HG02642 (cell line): ENCODE measurements around the gene CDIPT.
"Not testable (repeated sequence)": the region's sequence is repeated elsewhere in the genome, so short reads cannot be mapped to it uniquely, and the experiment has no call there.

ENCODE experiments used
- ATAC-seq: cut with Tn5 transposase; IDR thresholded peaks from one replicate; pipeline ENCODE4 v1.9.1; 2021; ENCODE audit warnings: mild to moderate bottlenecking; ENCODE audit not compliant: unreplicated experiment, poor library complexity

The CDIPT gene

DNA sequence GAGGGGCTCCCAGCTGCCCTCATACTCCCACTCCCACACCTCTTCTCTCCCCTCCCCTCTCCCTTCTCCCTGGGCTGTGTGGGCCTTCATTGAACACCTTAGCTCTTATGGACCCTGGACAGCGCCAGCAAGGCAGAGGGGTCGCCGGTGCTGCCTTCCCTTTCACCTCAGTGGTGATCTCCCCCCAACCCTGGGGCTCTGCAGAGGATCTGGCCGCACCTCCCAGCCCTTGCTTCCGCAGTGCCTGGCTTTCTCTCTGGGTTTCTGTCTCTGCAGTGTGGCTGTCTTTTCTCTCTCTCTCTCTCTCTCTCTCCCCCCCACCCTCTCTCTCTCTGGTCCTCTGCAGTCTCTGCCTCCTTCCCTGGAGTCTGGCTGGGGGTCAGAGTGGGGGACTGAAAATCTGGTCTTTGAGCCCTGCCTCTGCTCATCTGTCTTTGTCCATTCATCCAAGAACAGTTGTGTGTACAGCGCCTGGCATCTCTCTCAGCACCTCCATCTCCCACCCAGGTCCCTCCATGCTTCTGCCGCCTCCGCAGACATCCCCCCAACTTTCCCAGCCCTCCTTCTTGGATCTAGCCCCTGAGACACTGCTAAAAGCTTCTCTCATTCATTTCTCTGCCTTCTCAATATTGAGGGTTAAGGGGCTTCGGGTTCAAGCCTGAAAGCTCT, 35.2 kb upstream of the CDIPT start:
- no peak for ATAC-seq

- ATAC-seq, result no peak
Observed at GRCh38 chr16:29897333-29897732, 34.3 kb upstream of the CDIPT start.

DNA sequence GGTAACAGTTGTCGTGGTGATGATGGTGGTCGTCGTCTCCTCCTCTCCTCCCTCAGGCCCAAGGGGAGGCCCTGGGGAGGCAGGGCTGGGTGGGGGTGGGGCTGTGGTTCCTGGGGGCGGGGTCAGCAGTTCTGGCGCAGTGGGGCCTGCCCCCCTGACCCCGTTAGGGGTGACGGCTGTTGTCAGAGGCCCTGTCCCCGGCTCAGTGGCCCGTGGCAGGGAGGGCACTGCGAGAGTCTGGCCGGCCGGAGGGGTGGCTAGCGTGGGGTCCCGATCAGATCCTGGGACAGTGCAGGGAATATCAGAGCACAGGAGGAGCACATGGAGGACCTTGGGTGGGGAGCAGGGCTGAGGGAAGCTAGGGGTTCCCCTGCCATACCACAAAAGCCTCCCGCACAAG, 33.8 kb upstream of the CDIPT start:
- no peak for ATAC-seq

DNA sequence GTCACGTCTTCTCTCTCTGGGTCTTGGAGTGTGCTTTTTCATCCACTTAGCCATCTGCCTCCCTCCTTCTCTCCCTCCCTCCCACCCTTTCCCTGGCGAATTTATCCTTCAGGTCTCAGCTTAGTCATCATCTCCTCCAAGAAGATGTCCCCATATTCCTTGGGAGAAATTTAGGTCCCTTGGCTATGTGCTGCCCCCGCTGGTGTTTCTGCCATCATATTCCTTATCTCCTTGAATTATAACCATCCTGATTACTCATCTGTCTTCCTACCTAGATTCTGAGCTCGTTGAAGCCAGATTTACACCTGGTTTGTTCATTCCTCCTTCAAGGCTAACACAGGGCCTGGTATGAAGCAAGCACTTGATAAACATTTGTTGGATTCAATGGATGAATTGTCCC, 31.3 kb upstream of the CDIPT start:
- no peak for ATAC-seq

GRCh38 chr16:29893553-29893952, 30.5 kb upstream of the CDIPT start:
- ATAC-seq, result no peak

DNA sequence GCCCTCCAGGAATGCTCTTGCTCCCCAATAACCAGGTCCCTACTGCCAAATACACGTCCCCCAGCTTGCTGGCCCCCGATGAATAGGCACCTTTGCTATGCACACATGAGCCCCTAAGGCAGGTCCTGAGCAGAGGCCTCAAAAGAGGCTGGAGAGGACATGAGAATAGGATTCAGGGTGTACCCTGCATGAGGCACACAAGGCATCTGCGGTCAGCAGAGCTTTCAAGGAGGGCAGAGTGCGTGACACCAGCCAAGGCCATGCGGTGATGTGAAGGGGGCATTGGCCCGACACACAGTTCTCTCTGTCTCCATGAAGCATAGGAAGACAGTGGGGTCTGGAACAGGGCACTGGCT, 29.4 kb upstream of the CDIPT start:
- no peak for ATAC-seq

DNA sequence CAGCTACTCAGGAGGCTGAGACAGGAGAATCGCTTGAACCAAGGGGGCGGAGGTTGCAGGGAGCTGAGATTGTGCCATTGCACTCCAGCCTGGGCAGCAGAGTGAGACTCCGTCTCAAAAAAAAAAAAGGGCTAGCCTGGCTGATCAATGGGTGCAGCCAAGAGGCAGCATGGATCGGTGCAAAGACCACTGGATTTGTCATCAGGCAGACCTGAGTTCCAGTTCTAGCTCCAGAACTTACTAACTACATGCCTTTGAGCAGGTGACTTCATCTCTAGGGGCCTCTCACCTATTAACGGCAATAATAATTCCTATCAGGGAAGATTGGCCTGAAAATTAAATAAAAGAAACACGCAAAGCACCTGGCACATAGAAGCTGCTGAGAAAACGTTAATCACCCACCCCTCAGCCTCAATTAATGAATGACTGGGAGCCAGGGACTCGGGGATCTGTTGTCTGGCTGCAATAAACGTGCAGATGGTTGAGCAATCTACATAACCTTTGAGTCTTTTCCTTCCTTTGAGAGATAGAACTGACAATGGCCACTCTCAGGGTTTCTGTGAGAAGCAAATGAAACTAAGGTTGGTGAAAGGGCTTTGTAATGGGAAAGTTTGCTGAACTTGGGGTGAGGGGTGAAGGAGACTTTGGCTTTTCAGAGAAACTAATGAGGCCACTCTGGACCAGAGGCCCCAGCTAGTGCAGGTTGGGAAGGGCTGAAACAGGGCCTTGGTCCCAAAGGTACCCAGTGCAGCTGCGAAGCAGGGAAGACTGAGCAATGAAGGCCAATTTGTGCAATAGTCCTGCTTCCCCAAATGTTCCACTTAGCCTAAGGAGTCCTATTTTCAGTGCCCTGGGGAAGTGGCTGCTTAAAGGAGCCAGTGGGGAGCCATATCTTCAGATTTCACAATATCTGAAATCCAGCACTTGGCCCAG, 28.8 kb upstream of the CDIPT start:
- ATAC-seq, result no peak

- not testable (repeated sequence) for ATAC-seq
Observed at GRCh38 chr16:29889372-29889771, 26.3 kb upstream of the CDIPT start.

- ATAC-seq, result no peak
Observed at GRCh38 chr16:29883987-29884386, 21.0 kb upstream of the CDIPT start.

DNA sequence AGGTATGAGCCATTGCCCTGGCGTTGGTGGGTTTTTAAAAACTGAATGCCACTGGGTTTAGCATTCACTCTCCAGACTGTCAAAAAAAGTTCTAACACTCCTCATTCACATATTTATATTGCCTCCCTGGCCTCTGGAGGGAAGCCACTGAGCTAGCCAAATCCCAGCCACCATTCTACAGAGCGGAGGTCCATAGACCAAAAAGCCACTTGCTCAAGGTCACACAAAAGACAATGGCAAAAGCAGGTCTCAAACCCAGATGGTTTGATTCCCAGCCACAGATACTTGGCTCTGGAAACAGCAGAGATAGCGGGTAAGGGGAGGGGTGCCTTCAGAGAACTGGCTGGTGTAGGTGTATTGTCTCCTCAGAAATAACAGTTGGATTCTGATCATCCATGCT, 18.0 kb upstream of the CDIPT start:
- ATAC-seq, result no peak

- ATAC-seq, result no peak
Observed at GRCh38 chr16:29878172-29878571, 15.1 kb upstream of the CDIPT start.

DNA sequence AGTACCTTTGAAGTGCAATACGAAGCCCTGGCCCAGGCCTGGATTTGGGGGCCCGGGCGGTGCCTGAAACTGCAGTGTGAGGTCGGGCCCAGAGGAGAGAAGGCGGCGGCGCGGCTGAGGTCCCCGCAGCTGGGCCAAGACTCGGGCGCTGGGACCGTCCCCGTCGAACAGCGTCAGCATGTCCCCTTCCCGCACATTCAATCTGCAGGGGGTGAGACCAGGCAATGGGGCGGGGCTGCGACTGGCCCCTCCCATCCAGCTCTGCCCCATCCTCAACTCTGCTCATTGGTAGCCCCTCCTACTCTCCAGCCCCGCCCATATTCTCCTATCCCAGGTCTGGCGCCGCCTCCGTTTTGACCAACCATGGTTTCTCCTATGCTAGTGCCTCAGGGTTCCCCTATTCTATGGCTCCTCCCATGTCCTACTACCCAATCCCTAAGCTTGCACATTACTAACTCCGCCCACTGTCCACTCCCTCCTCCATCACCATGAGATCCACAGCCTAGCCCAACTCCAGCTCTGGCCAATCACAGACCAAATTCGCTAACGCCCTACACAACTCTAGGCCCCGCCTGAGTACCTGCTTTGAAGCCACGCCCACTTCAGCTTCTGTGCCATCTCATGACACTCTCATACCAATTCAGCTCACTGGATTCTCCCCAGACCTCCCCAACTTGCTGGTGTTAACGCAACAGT, 14.4 kb upstream of the CDIPT start:
- ATAC-seq, result no peak

GRCh38 chr16:29876594-29877249, 13.7 kb upstream of the CDIPT start:
- ATAC-seq, result no peak

DNA sequence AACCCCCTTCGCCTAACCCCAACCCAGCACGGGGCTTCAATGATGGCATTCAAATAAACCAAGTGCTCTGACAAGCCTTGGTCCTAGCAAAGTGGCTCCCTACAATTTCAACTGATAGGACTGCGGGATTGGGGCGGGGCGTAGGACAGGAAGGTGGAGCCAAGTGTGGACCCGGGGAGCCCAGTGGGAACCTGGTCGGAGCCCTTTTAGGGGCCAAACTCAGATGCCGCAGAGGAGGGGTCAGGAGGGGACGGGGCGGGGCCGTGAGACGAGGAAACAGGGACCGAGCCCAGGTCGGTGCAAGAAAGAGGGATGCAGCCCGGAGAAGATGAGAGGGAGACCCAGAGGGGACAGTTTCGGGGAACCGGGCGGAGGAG, 13.2 kb upstream of the CDIPT start:
- ATAC-seq, result no peak

GRCh38 chr16:29875206-29875605, 12.2 kb upstream of the CDIPT start:
- no peak for ATAC-seq

GRCh38 chr16:29873319-29873718, 10.3 kb upstream of the CDIPT start:
- no peak for ATAC-seq

DNA sequence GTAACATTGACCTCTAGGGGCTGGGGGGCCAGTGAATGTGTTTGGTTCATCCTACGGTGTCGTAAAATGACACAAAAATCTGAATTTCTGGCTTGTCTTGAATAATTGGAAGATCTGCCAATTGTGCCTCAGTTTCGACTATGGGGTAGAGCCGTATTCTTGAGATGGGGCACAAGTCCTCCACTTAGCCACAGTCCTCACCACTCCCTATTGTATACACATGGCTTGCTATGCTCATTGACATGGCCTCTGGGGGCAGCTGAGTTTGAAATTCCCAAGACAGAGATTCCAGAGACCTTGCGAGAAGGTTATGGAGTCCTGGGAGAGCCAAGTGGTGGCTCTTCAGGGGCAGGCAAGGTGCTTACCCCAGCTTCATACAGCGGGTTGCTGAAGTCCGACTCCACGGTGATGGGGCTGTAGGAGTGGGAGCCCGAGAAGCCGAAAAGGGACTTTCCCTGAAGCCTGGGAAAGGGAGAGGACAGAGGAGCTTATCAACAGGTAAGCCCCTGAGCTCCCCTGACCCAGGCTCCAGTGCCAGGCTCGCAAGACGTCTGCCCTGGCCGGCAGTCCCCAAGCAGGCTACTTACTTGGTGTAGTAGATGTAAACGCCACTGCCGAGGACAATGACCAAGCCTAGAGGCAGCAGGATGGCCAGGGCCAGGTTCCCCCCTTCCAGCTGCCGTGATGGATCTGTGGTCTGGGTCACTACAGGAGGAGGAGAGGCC, 9.0 kb upstream of the CDIPT start:
- ATAC-seq, result no peak

GRCh38 chr16:29869067-29869466, 6.0 kb upstream of the CDIPT start:
- not testable (repeated sequence) for ATAC-seq

DNA sequence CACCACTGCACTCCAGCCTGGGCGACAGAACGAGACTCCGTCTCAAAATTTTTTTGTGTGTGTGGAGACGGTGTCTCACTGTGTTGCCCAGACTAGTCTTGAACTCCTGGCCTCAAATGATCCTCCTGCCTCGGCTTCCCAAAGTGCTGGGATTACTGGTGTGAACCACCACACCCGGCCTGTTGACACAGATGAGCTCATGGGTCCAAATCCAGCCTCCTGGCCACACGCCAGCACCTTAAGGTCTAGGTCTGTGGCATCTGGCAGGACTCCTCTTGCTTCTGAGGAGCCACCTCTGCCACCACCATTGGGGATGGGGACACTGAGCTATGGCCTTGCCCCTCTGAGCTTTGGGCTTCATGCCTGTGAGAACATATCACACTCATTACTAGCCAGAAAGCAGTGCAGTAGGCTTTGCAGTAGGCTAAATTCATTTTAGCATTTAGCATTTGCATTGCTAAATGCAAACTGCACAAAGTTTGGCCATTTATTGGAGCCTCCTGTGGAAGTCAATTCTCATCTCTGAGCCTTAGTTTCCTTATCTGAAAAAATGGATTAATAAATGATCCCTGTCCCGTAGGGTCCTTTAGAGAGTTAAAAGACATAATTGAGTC, 5.5 kb upstream of the CDIPT start:
- no peak for ATAC-seq

GRCh38 chr16:29864205-29864604, 1.2 kb upstream of the CDIPT start:
- ATAC-seq, result no peak
